ENCODE results near the gene ZNF618. TPM values are rescaled to one million over a fixed set of nuclear protein-coding genes. Genes with fewer than 3 reads are reported as not detected.

Gene ZNF618
- polyA plus RNA-seq, 1 donor (not counting 4 experiments of a cell fraction or from before 2014, with no cell fraction given) = 2.5 TPM

- dilution Hi-C loops (cut with MboI; ENCODE audit: extremely low pct_ligation_motif_present, low sequenced_read_pairs) = no loop called here
- FAIRE-seq (no peak), DNase-seq (ENCODE audit: low read depth, low spot score) (no peak)
- H3K9me1 ChIP-seq (ENCODE audit: control insufficient read depth, extremely low read depth, insufficient read depth, low read length) = no peaks in the 10 kb centered on the region
- TF ChIP-seq EZH2 (IDR thresholded peaks at IDR 0.05; ENCODE audit: low read length) = no peak
- TF ChIP-seq CTCF (optimal IDR thresholded peaks at IDR 0.05 in 1 of 3, IDR thresholded peaks at IDR 0.05 in 1 of 3, conservative IDR thresholded peaks at IDR 0.05 in 1 of 3; ENCODE audit: extremely low read depth in 1 of 3, insufficient read depth in 2 of 3, low read length in 3 of 3) = no peak
- H3K9me3 ChIP-seq (ENCODE audit: control insufficient read depth, low read depth, low read length) = no peaks in the 10 kb centered on the region
- no peak overlapping the region for H3K9ac ChIP-seq (ENCODE audit: control insufficient read depth, extremely low read depth, insufficient read depth, low read length)
- no peak overlapping the region for H3K4me2 ChIP-seq (ENCODE audit: control insufficient read depth, extremely low read depth, insufficient read depth, low read depth, low read length)
- no peaks in the 10 kb centered on the region for H3K4me1 ChIP-seq (ENCODE audit: control insufficient read depth, extremely low read depth, insufficient read depth, low read length)
- no peaks in the 10 kb centered on the region for H3K27me3 ChIP-seq (ENCODE audit: control insufficient read depth, extremely low read depth, insufficient read depth, low read length)
- H3K79me2 ChIP-seq (ENCODE audit: control insufficient read depth, insufficient read depth, low read length) = no peaks in the 10 kb centered on the region
- no peak overlapping the region for H3K27ac ChIP-seq (ENCODE audit: control insufficient read depth, insufficient read depth, low read length)
- no peaks in the 10 kb centered on the region for H3K36me3 ChIP-seq (ENCODE audit: control insufficient read depth in 2 of 2, extremely low read depth in 1 of 2, insufficient read depth in 2 of 2, low read length in 2 of 2)
- no peaks in the 10 kb centered on the region for H4K20me1 ChIP-seq (ENCODE audit: control insufficient read depth, extremely low read depth, insufficient read depth, low read length)
- H3K4me3 ChIP-seq (ENCODE audit: control insufficient read depth in 2 of 3, extremely low read depth in 1 of 3, insufficient read depth in 2 of 3, low read depth in 1 of 3, low read length in 3 of 3) = no peak overlapping the region
- no peak overlapping the region for H2AFZ ChIP-seq (ENCODE audit: control insufficient read depth, low read length)
Measured at GRCh38 chr9:113950195-113951031, 74.3 kb downstream of the ZNF618 start.

GRCh38 chr9:113951032-113951372, 74.9 kb downstream of the ZNF618 start:
- Histone ChIP-seq H4K20me1 (ENCODE audit: control insufficient read depth, extremely low read depth, insufficient read depth, low read length) (no peaks in the 10 kb centered on the region), H3K79me2 (ENCODE audit: control insufficient read depth, insufficient read depth, low read length) (no peaks in the 10 kb centered on the region), H3K9me3 (ENCODE audit: control insufficient read depth, low read depth, low read length) (no peaks in the 10 kb centered on the region), H3K9me1 (ENCODE audit: control insufficient read depth, extremely low read depth, insufficient read depth, low read length) (no peaks in the 10 kb centered on the region), H3K4me3 (ENCODE audit: control insufficient read depth in 2 of 3, extremely low read depth in 1 of 3, insufficient read depth in 2 of 3, low read depth in 1 of 3, low read length in 3 of 3) (no peak overlapping the region), H3K4me1 (ENCODE audit: control insufficient read depth, extremely low read depth, insufficient read depth, low read length) (no peaks in the 10 kb centered on the region), H3K4me2 (ENCODE audit: control insufficient read depth, extremely low read depth, insufficient read depth, low read depth, low read length) (no peak overlapping the region), H3K27me3 (ENCODE audit: control insufficient read depth, extremely low read depth, insufficient read depth, low read length) (no peaks in the 10 kb centered on the region), H3K27ac (ENCODE audit: control insufficient read depth, insufficient read depth, low read length) (no peak overlapping the region), H3K36me3 (ENCODE audit: control insufficient read depth in 2 of 2, extremely low read depth in 1 of 2, insufficient read depth in 2 of 2, low read length in 2 of 2) (no peaks in the 10 kb centered on the region), H3K9ac (ENCODE audit: control insufficient read depth, extremely low read depth, insufficient read depth, low read length) (no peak overlapping the region), H2AFZ (ENCODE audit: control insufficient read depth, low read length) (no peak overlapping the region)
- FAIRE-seq = no peak
- dilution Hi-C loops (cut with MboI; ENCODE audit: extremely low pct_ligation_motif_present, low sequenced_read_pairs) = no loop called here
- DNase-seq (ENCODE audit: low read depth, low spot score) = no peak
- TF ChIP-seq EZH2 (IDR thresholded peaks at IDR 0.05; ENCODE audit: low read length) (no peak), CTCF (optimal IDR thresholded peaks at IDR 0.05 in 1 of 3, IDR thresholded peaks at IDR 0.05 in 1 of 3, conservative IDR thresholded peaks at IDR 0.05 in 1 of 3; ENCODE audit: extremely low read depth in 1 of 3, insufficient read depth in 2 of 3, low read length in 3 of 3) (no peak)
